ENCODE measurements around the gene ZFR.

The ZFR gene

GRCh38 chr5:32331217-32331934 is 113.2 kb downstream of the ZFR start:
- no peak overlapping the region for H3K4me3 ChIP-seq (ENCODE audit: low read depth, low read length)
- in situ Hi-C loops (cut with HindIII; ENCODE audit: low sequenced_read_pairs): no loop called here
- TF ChIP-seq CTCF (IDR thresholded peaks at IDR 0.05; ENCODE audit: low read depth, low read length, missing control alignments): no peak
- no peak for DNase-seq (ENCODE audit: low read depth)

- DNase-seq (ENCODE audit: low read depth): no peak
- in situ Hi-C loops (cut with HindIII; ENCODE audit: low sequenced_read_pairs): no loop called here
- TF ChIP-seq CTCF (IDR thresholded peaks at IDR 0.05; ENCODE audit: low read depth, low read length, missing control alignments): no peak
- H3K4me3 ChIP-seq (ENCODE audit: low read depth, low read length): no peak overlapping the region
These were observed 114.2 kb downstream of the ZFR start for GRCh38 chr5:32330126-32330971.

GRCh38 chr5:32329395-32329834 is 115.1 kb downstream of the ZFR start:
- H3K4me3 ChIP-seq (ENCODE audit: low read depth, low read length): no peak overlapping the region
- in situ Hi-C loops (cut with HindIII; ENCODE audit: low sequenced_read_pairs): no loop called here
- peak; percentile 80 for TF ChIP-seq CTCF (IDR thresholded peaks at IDR 0.05; ENCODE audit: low read depth, low read length, missing control alignments)
- DNase-seq (ENCODE audit: low read depth): peak; percentile 42

GRCh38 chr5:32326216-32326772 is 118.2 kb downstream of the ZFR start:
- H3K4me3 ChIP-seq (ENCODE audit: low read depth, low read length): no peak overlapping the region
- no peak for TF ChIP-seq CTCF (IDR thresholded peaks at IDR 0.05; ENCODE audit: low read depth, low read length, missing control alignments)
- no peak for DNase-seq (ENCODE audit: low read depth)
- in situ Hi-C loops (cut with HindIII; ENCODE audit: low sequenced_read_pairs): no loop called here

GRCh38 chr5:32325616-32326015 is 118.9 kb downstream of the ZFR start:
- H3K4me3 ChIP-seq (ENCODE audit: low read depth, low read length): no peak overlapping the region
- DNase-seq (ENCODE audit: low read depth): no peak
- in situ Hi-C loops (cut with HindIII; ENCODE audit: low sequenced_read_pairs): no loop called here
- TF ChIP-seq CTCF (IDR thresholded peaks at IDR 0.05; ENCODE audit: low read depth, low read length, missing control alignments): no peak

- DNase-seq (ENCODE audit: low read depth): no peak
- H3K4me3 ChIP-seq (ENCODE audit: low read depth, low read length): no peak overlapping the region
- TF ChIP-seq CTCF (IDR thresholded peaks at IDR 0.05; ENCODE audit: low read depth, low read length, missing control alignments): no peak
- in situ Hi-C loops (cut with HindIII; ENCODE audit: low sequenced_read_pairs): no loop called here
These were observed 119.5 kb downstream of the ZFR start for GRCh38 chr5:32325062-32325461.
